ENCODE measurements around the gene TMEM89.

Gene TMEM89

GRCh38 chr3:48612309-48612708 is 9.3 kb downstream of the TMEM89 start:
- DNase-seq (ENCODE audit: low read depth): no peak

GRCh38 chr3:48609088-48610005 is 12.2 kb downstream of the TMEM89 start, which contains the start of gene UQCRC1:
Gene UQCRC1, minus strand, starts transcription at chr3:48609646. Its CDS starts 26 bp downstream, at chr3:48609620.
- peak; percentile 84 for DNase-seq (ENCODE audit: low read depth)

- DNase-seq (ENCODE audit: low read depth): no peak
Observed at GRCh38 chr3:48607519-48607918, 14.1 kb downstream of the TMEM89 start.

GRCh38 chr3:48601622-48601994 is 20.0 kb downstream of the TMEM89 start:
- no peak for DNase-seq (ENCODE audit: low read depth)

GRCh38 chr3:48600711-48601621 is 20.6 kb downstream of the TMEM89 start:
- no peak for DNase-seq (ENCODE audit: low read depth)

- DNase-seq (ENCODE audit: low read depth): no peak
Observed at GRCh38 chr3:48599509-48600285, 21.9 kb downstream of the TMEM89 start.

- DNase-seq (ENCODE audit: low read depth): no peak
Observed at GRCh38 chr3:48599077-48599501, 22.5 kb downstream of the TMEM89 start.

GRCh38 chr3:48598323-48599076 is 23.1 kb downstream of the TMEM89 start:
- DNase-seq (ENCODE audit: low read depth): peak; percentile 95

- DNase-seq (ENCODE audit: low read depth): no peak
Observed at GRCh38 chr3:48597408-48597800, 24.2 kb downstream of the TMEM89 start.

- DNase-seq (ENCODE audit: low read depth): no peak
Observed at GRCh38 chr3:48596676-48597407, 24.7 kb downstream of the TMEM89 start.

- no peak for DNase-seq (ENCODE audit: low read depth)
Observed at GRCh38 chr3:48596157-48596556, 25.4 kb downstream of the TMEM89 start.

- peak; percentile 74 for DNase-seq (ENCODE audit: low read depth)
Observed at GRCh38 chr3:48595526-48596121, 25.9 kb downstream of the TMEM89 start.

GRCh38 chr3:48595075-48595525 is 26.5 kb downstream of the TMEM89 start, which contains the start of gene COL7A1:
Gene COL7A1, minus strand, starts transcription at chr3:48595329. Its CDS starts 170 bp downstream, at chr3:48595159.
- no peak for DNase-seq (ENCODE audit: low read depth)

- peak; percentile 35 for DNase-seq (ENCODE audit: low read depth)
Observed at GRCh38 chr3:48594417-48595049, 27.0 kb downstream of the TMEM89 start.

- DNase-seq (ENCODE audit: low read depth): no peak
Observed at GRCh38 chr3:48593337-48593736, 28.2 kb downstream of the TMEM89 start.

- no peak for DNase-seq (ENCODE audit: low read depth)
Observed at GRCh38 chr3:48592519-48593087, 29.0 kb downstream of the TMEM89 start.

- DNase-seq (ENCODE audit: low read depth): no peak
Observed at GRCh38 chr3:48591886-48592518, 29.6 kb downstream of the TMEM89 start.

- no peak for DNase-seq (ENCODE audit: low read depth)
Observed at GRCh38 chr3:48591436-48591835, 30.1 kb downstream of the TMEM89 start.

Data from GM04504 (cell line).